ENCODE measurements around the gene B4GALT4. TPM values are rescaled to one million over a fixed set of nuclear protein-coding genes. Genes with fewer than 3 reads are reported as not detected.
A peak's percentile ranks its signal among the peaks of the same experiment; 100 is the strongest.
"Not testable (repeated sequence)": the region's sequence is repeated elsewhere in the genome, so short reads cannot be mapped to it uniquely, and the experiment has no call there.

The B4GALT4 gene
- total RNA-seq, 6 experiments from 2014 or later = 47.2 to 53.5 (median 52.5) TPM

DNA sequence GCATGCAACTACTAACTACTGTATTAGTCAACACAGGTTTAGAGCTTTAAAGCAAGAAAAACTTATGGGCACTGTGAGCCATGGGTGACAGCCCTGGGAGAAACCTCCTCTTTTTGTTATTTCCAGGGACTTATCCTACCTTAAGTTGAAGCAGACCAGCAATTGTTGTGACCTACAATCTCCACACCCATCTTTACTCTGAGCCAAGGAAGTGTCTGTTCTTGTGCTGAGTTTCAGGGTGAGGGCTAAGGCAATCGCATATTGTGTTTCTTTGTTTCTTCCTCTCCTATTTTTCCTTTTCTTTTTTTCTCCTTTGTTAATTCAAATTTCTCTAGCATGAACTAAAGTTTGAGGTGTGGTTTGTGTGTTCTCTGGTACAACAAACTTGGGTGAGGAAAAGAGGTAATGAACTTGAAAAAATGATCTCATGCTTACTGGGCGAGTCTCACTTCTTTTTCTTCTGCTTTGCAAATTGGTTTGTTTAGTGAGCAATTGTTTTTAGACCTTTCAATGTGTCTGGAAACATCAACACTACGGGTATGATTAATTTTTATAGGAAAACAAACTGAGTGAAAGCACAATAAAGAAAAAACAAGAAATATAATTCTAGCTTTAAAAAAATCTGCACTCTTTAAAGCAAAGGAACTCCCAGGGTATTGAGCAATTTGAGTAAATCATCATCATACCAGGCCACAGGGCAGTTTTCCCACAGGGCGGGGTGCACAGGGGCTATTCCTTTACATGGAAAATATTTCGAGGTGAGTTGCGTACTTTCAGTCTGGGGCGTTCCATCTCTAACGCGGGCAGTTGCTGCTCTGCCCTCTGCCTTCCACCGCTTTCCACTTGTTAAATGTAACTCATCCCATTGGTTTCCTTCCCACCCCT is 64.6 kb downstream of the B4GALT4 start:
- Mint-ChIP-seq H3K4me3 (peak overlapping the region; percentile 2; the same call in 1 of the 2 replicates), H3K4me1 (ENCODE audit: low read depth) (peaks cover 24% of the 10 kb centered on the region), H3K27me3 (ENCODE audit: insufficient read depth) (no peaks in the 10 kb centered on the region), H3K27ac (peak overlapping the region; percentile 50), H3K36me3 (ENCODE audit: low read depth) (no peaks in the 10 kb centered on the region), H3K9me3 (no peaks in the 10 kb centered on the region)
- TF ChIP-seq, protein P1, sequence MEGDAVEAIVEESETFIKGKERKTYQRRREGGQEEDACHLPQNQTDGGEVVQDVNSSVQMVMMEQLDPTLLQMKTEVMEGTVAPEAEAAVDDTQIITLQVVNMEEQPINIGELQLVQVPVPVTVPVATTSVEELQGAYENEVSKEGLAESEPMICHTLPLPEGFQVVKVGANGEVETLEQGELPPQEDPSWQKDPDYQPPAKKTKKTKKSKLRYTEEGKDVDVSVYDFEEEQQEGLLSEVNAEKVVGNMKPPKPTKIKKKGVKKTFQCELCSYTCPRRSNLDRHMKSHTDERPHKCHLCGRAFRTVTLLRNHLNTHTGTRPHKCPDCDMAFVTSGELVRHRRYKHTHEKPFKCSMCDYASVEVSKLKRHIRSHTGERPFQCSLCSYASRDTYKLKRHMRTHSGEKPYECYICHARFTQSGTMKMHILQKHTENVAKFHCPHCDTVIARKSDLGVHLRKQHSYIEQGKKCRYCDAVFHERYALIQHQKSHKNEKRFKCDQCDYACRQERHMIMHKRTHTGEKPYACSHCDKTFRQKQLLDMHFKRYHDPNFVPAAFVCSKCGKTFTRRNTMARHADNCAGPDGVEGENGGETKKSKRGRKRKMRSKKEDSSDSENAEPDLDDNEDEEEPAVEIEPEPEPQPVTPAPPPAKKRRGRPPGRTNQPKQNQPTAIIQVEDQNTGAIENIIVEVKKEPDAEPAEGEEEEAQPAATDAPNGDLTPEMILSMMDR (IDR thresholded peaks at IDR 0.05) = no peak
- no peak for DNase-seq

DNA sequence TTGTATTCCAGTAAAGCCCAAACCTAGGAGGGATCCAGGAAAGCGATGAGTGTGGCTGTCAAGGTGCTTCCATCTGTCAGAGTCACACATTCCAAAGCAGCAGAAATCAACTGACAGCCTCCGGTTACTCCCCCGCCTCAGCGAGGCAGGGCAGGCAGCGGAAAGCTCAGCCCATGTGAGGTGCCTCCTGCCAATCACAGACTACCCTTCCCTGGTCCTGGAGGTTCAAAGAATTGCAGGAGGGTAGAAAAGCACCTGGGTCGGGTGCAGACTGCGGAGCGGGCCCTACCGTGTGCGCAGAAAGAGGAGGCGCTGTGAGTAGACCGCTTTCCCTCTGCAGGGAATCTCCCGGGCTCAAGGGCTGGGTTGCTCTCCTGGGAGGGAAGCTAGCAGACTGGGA is 67.4 kb downstream of the B4GALT4 start, which contains the start of gene UPK1B:
Gene UPK1B (plus strand): TSS at position 274 of the 400 bp plus-strand sequence. CDS start 13,144 bp downstream, outside the sequence.
- Mint-ChIP-seq H3K4me3 (no peak within 1 kb of the TSS), H3K4me1 (ENCODE audit: low read depth) (peaks cover 24% of the 10 kb centered on the region), H3K9me3 (no peaks in the 10 kb centered on the region), H3K27me3 (ENCODE audit: insufficient read depth) (no peaks in the 10 kb centered on the region), H3K27ac (no peak within 1 kb of the TSS), H3K36me3 (ENCODE audit: low read depth) (no peaks in the 10 kb centered on the region)
- no peak for DNase-seq
- TF ChIP-seq, protein P1 (IDR thresholded peaks at IDR 0.05) = no peak

DNA sequence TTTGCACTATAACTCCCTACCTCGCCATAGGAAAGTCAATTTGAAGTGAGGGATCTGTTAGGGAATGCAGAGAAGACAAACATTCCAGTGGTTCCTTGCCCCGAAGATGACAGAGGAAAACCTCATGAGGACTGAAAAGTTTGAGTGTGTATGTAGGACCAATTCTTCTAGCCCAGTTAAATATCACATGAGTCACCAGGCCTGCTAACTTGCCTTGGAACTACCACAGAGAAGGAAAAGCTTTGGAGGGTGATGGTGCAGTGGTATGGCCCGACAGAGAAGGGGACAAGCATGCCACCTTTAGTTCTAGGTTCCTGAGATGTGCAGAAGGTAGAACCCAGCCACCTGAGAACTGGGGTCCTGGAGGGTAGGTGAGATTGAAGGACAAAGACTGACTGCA is 69.9 kb downstream of the B4GALT4 start:
- DNase-seq = peak; percentile 26
- peaks cover 2% of the 10 kb centered on the region; the same call in 1 of the 2 replicates for H3K27me3 Mint-ChIP-seq (ENCODE audit: insufficient read depth)
- no peaks in the 10 kb centered on the region for H3K36me3 Mint-ChIP-seq (ENCODE audit: low read depth)

DNA sequence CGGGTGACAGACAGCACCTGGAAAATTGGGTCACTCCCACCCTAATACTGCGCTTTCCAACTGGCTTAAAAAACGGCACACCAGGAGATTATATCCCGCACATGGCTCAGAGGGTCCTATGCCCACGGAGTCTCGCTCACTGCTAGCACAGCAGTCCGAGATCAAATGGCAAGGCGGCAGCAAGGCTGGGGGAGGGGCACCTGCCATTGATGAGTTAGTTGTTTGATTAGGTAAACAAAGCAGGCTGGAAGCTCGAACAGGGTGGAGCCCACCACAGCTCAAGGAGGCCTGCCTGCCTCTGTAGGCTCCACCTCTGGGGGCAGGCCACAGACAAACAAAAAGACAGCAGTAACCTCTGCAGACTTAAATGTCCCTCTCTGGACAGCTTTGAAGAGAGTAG is 75.9 kb downstream of the B4GALT4 start:
- H3K27me3 Mint-ChIP-seq (ENCODE audit: insufficient read depth); DNase-seq; H3K27ac Mint-ChIP-seq; H3K4me3 Mint-ChIP-seq; H3K36me3 Mint-ChIP-seq (ENCODE audit: low read depth): not testable (repeated sequence)
- Mint-ChIP-seq H3K9me3 (peaks cover 17% of the 10 kb centered on the region), H3K4me1 (ENCODE audit: low read depth) (peaks cover 16% of the 10 kb centered on the region)

More for the DNA sequence above, 69.9 kb downstream of the B4GALT4 start:
- H3K27ac Mint-ChIP-seq = peak overlapping the region; percentile 47; the same call in 1 of the 2 replicates
- H3K4me3 Mint-ChIP-seq = no peak overlapping the region
- 0 out of 2 replicates have a peak, but pooled peaks cover 1% of the 10 kb centered on the region for H3K9me3 Mint-ChIP-seq
- TF ChIP-seq, protein P1 (IDR thresholded peaks at IDR 0.05) = no peak
- peaks cover 14% of the 10 kb centered on the region for H3K4me1 Mint-ChIP-seq (ENCODE audit: low read depth)

Other genes with a start within 250 kb of the B4GALT4 start
- not detected for gene IGSF11, start 206.0 kb downstream of the B4GALT4 start, total RNA-seq (2021; fragmentation: NEBNext Ultra II Directional; extraction: Animal tissue kit (Norgen Biotek cat#: 25700))
- gene TEX55, start 94.7 kb downstream of the B4GALT4 start, total RNA-seq (2021; fragmentation: NEBNext Ultra II Directional; extraction: Animal tissue kit (Norgen Biotek cat#: 25700)) = not detected
- under 1 TPM in 2 of 6 experiments, not detected in 4; 0.10 to 0.12 TPM for gene UPK1B, start 67.3 kb downstream of the B4GALT4 start, total RNA-seq (2021; fragmentation: NEBNext Ultra II Directional; extraction: Animal tissue kit (Norgen Biotek cat#: 25700))
- 10 to 100 TPM; 18.0 to 25.1 (median 20.5) TPM for gene ARHGAP31, start 53.5 kb upstream of the B4GALT4 start, total RNA-seq (2021; fragmentation: NEBNext Ultra II Directional; extraction: Animal tissue kit (Norgen Biotek cat#: 25700))
- gene TMEM39A, start 222.7 kb upstream of the B4GALT4 start, total RNA-seq (2021; fragmentation: NEBNext Ultra II Directional; extraction: Animal tissue kit (Norgen Biotek cat#: 25700)) = 10 to 100 TPM; 47.3 to 58.8 (median 55.5) TPM
- 10 to 100 TPM; 18.7 to 26.9 (median 20.4) TPM for gene POGLUT1, start 228.1 kb upstream of the B4GALT4 start, total RNA-seq (2021; fragmentation: NEBNext Ultra II Directional; extraction: Animal tissue kit (Norgen Biotek cat#: 25700))